IMR-90 (cell line): ENCODE measurements around the gene TSPAN4. TPM values are rescaled to one million over a fixed set of nuclear protein-coding genes. Genes with fewer than 3 reads are reported as not detected.
A peak's percentile ranks its signal among the peaks of the same experiment; 100 is the strongest.

Experiments used
- ATAC-seq: fragments of 200-7000 bp; cut with Tn5 transposase; 2 replicates; pipeline ENCODE4 v1.9.1; 2020; ENCODE audit warnings: low read depth, mild to moderate bottlenecking, moderate library complexity
- BruUV-seq: library from RNA; stranded (reverse); fragments of 400-500 nt; replicated peaks from 2 replicates; lab custom pipeline; 2021; lab: Mats Ljungman, UMichigan
- CTCF ChIA-PET: fragments of 300-600 bp; formaldehyde crosslinking; extraction: SDS; loops from one replicate; lab custom pipeline; 2021; ENCODE audit warnings: antibody characterized with exemption; lab: Yijun Ruan, JAX
- POLR2A ChIA-PET: fragments of 300-600 bp; sonication (Branson Sonifier 250); formaldehyde crosslinking; loops from one replicate; lab custom pipeline; 2022; ENCODE audit warnings: antibody characterized with exemption; ENCODE audit not compliant: unreplicated experiment; lab: Charles Lee
- DNase-seq: peaks from one replicate; pipeline ENCODE4 v3.0.0; 2013
- H2AFZ ChIP-seq: replicated peaks from 2 replicates; pipeline ENCODE3; 2013; ENCODE audit warnings: low read length, mild to moderate bottlenecking; ENCODE audit not compliant: poor library complexity
- H2AK5ac ChIP-seq: 2 replicates; pipeline ENCODE4 v1.6.1; 2013; ENCODE audit warnings: low read depth, low read length, inconsistent platforms
- H2AK9ac ChIP-seq: replicated peaks from 2 replicates; pipeline ENCODE3; 2013; ENCODE audit warnings: mild to moderate bottlenecking, low read depth, low read length, moderate library complexity; ENCODE audit not compliant: poor library complexity
- H2BK120ac ChIP-seq: 2 replicates; pipeline ENCODE4 v1.6.1; 2013; ENCODE audit warnings: low read depth, low read length, inconsistent platforms
- H2BK15ac ChIP-seq: 3 replicates; pipeline ENCODE4 v1.6.1; 2013; ENCODE audit warnings: low read depth, low read length, inconsistent platforms
- H2BK20ac ChIP-seq: 2 replicates; pipeline ENCODE4 v1.6.1; 2013; ENCODE audit warnings: low read depth, mild to moderate bottlenecking, inconsistent platforms, low read length, moderate library complexity
- H2BK5ac ChIP-seq: 2 replicates; pipeline ENCODE4 v1.6.1; 2013; ENCODE audit warnings: mild to moderate bottlenecking, low read depth, low read length, inconsistent platforms; ENCODE audit not compliant: poor library complexity, severe bottlenecking
- H3K14ac ChIP-seq: replicated peaks from 2 replicates; pipeline ENCODE4 v1.6.1; 2013; ENCODE audit warnings: low read depth, low read length, inconsistent platforms
- H3K18ac ChIP-seq: 2 replicates; pipeline ENCODE4 v1.6.1; 2013; ENCODE audit warnings: low read depth, low read length, control low read depth
- H3K23ac ChIP-seq: 2 replicates; pipeline ENCODE4 v1.6.1; 2013; ENCODE audit warnings: low read depth, low read length, inconsistent platforms
- H3K27ac ChIP-seq: 2 replicates; pipeline ENCODE4 v1.5.1; 2013; ENCODE audit warnings: mild to moderate bottlenecking, control low read depth, low read length; ENCODE audit not compliant: insufficient read depth
- H3K27me3 ChIP-seq: 2 replicates; pipeline ENCODE4 v1.6.1; 2013; ENCODE audit warnings: low read length; ENCODE audit not compliant: control insufficient read depth, insufficient read depth
- H3K36me3 ChIP-seq: 2 replicates; pipeline ENCODE4 v1.6.1; 2013; ENCODE audit warnings: low read length, mixed read lengths; ENCODE audit not compliant: control insufficient read depth, insufficient read depth
- H3K4ac ChIP-seq: 2 replicates; pipeline ENCODE4 v1.6.1; 2013; ENCODE audit warnings: low read depth, low read length, inconsistent platforms
- H3K4me1 ChIP-seq: 2 replicates; pipeline ENCODE4 v1.6.1; 2013; ENCODE audit warnings: low read length, mixed read lengths; ENCODE audit not compliant: control insufficient read depth, insufficient read depth
- H3K4me2 ChIP-seq: 2 replicates; pipeline ENCODE4 v1.6.1; 2013; ENCODE audit warnings: low read depth, mild to moderate bottlenecking, control low read depth, low read length, moderate library complexity
- H3K4me3 ChIP-seq: 2 replicates; pipeline ENCODE4 v1.5.1; 2013; ENCODE audit warnings: low read depth, mild to moderate bottlenecking, control low read depth, low read length, moderate library complexity; ENCODE audit not compliant: insufficient read depth
- H3K56ac ChIP-seq: 2 replicates; pipeline ENCODE4 v1.6.1; 2013; ENCODE audit warnings: low read length, inconsistent platforms; ENCODE audit not compliant: insufficient read depth; ENCODE audit errors: extremely low read depth
- H3K79me1 ChIP-seq, 2 experiments: 2 replicates each; pipeline ENCODE4 v1.6.1; 2013; ENCODE audit warnings: low read length in 2 of 2, inconsistent platforms in 1 of 2, low read depth in 1 of 2
- H3K9ac ChIP-seq: 2 replicates; pipeline ENCODE4 v1.6.1; 2013; ENCODE audit warnings: low read depth, low read length, control low read depth
- H3K9me1 ChIP-seq: 2 replicates; pipeline ENCODE4 v1.6.1; 2013; ENCODE audit warnings: low read length, inconsistent platforms; ENCODE audit not compliant: insufficient read depth
- H3K9me3 ChIP-seq: 2 replicates; pipeline ENCODE4 v1.6.1; 2013; ENCODE audit warnings: low read length; ENCODE audit not compliant: control insufficient read depth, insufficient read depth
- H4K20me1 ChIP-seq: 2 replicates; pipeline ENCODE4 v1.6.1; 2013; ENCODE audit warnings: low read length, inconsistent platforms; ENCODE audit not compliant: insufficient read depth
- H4K5ac ChIP-seq: 2 replicates; pipeline ENCODE4 v1.6.1; 2013; ENCODE audit warnings: mild to moderate bottlenecking, low read depth, low read length, control low read depth
- H4K8ac ChIP-seq, 2 experiments: 2 replicates each; pipeline ENCODE4 v1.6.1; 2013; ENCODE audit warnings: low read depth in 2 of 2, low read length in 2 of 2, control low read depth in 1 of 2, inconsistent platforms in 1 of 2
- H4K91ac ChIP-seq: 2 replicates; pipeline ENCODE4 v1.6.1; 2013; ENCODE audit warnings: low read depth, low read length, inconsistent platforms; ENCODE audit not compliant: insufficient read depth
- BHLHE40 ChIP-seq: fragments of 150-350 bp; IDR thresholded peaks from 2 replicates; pipeline ENCODE4 v1.6.1; 2016; ENCODE audit warnings: mild to moderate bottlenecking, low read depth, low read length
- CEBPB ChIP-seq: IDR thresholded peaks from 2 replicates; pipeline ENCODE4 v1.6.1; 2012; ENCODE audit warnings: low read depth, low read length, improper control_type of control experiment
- CHD1 ChIP-seq: IDR thresholded peaks from 2 replicates; pipeline ENCODE4 v1.6.1; 2012; ENCODE audit warnings: low read depth, low read length, improper control_type of control experiment
- FOS ChIP-seq: fragments of 150-350 bp; IDR thresholded peaks from 2 replicates; pipeline ENCODE4 v1.6.1; 2016; ENCODE audit warnings: low read depth, low read length
- MAFK ChIP-seq: IDR thresholded peaks from 2 replicates; pipeline ENCODE4 v1.6.1; 2012; ENCODE audit warnings: low read depth, low read length, improper control_type of control experiment
- MAZ ChIP-seq: IDR thresholded peaks from 2 replicates; pipeline ENCODE4 v1.6.1; 2012; ENCODE audit warnings: low read depth, mild to moderate bottlenecking, low read length, improper control_type of control experiment, moderate library complexity, borderline replicate concordance
- NFE2L2 ChIP-seq: fragments of 150-350 bp; IDR thresholded peaks from 2 replicates; pipeline ENCODE4 v1.6.1; 2016; ENCODE audit warnings: low read depth, mild to moderate bottlenecking, low read length
- POLR2A ChIP-seq: IDR thresholded peaks from 2 replicates; pipeline ENCODE4 v1.6.1; 2012; ENCODE audit warnings: mild to moderate bottlenecking, low read depth, low read length
- RAD21 ChIP-seq: IDR thresholded peaks from 2 replicates; pipeline ENCODE4 v1.6.1; 2012; ENCODE audit warnings: low read length, improper control_type of control experiment
- USF2 ChIP-seq: fragments of 150-350 bp; IDR thresholded peaks from 2 replicates; pipeline ENCODE4 v1.6.1; 2017; ENCODE audit warnings: mild to moderate bottlenecking, antibody characterized with exemption, low read length, low read depth
- WGBS, 2 experiments: methylation state at CpG; one replicate each; pipeline versions ENCODE4 v1.1.5 to v1.1.7; 2013; ENCODE audit warnings: missing lambda C conversion rate in 2 of 2; ENCODE audit not compliant: insufficient read length in 1 of 2; ENCODE audit errors: extremely low coverage in 2 of 2; 5-methylcytosine and 5-hydroxymethylcytosine counted together
- dilution Hi-C: fragments of 300-500 bp; cut with HindIII; formaldehyde crosslinking; loops from one replicate; pipeline ENCODE4 v1.14.3; 2018; ENCODE audit warnings: low sequenced_read_pairs; ENCODE audit not compliant: unreplicated experiment
- in situ Hi-C: fragments of 300-500 bp; cut with MboI; formaldehyde crosslinking; loops from 3 replicates; pipeline ENCODE4 v1.14.3; 2019; ENCODE audit warnings: low sequenced_read_pairs, inconsistent platforms, mixed read lengths
- intact Hi-C: fragments of 100-400 bp; cut with micrococcal nuclease; formaldehyde crosslinking; loops from 2 replicates; pipeline ENCODE4 v1.10.0; 2022
- polyA plus RNA-seq, 3 experiments: library from polyadenylated mRNA; depleted of rRNA; stranded (reverse); fragments of >200 nt; gene quantifications; 2 replicates each; pipeline ENCODE4 v1.2.3, GENCODE V29; 2012; ENCODE audit warnings: low replicate concordance in 1 of 3
- total RNA-seq: library from RNA; depleted of rRNA; stranded (reverse); fragments of >200 nt; gene quantifications from 2 replicates; pipeline ENCODE4 v1.2.3, GENCODE V29; 2012
- TF ChIP-seq, protein P1 (sequence below): conservative IDR thresholded peaks from 2 replicates; pipeline ENCODE4 v1.5.1; 2012; ENCODE audit warnings: mild to moderate bottlenecking, low read depth, low read length, improper control_type of control experiment
- TF ChIP-seq, protein P2 (sequence below): fragments of 150-350 bp; IDR thresholded peaks from 2 replicates; pipeline ENCODE4 v1.6.1; 2016; ENCODE audit warnings: low read depth, mild to moderate bottlenecking, low read length, moderate library complexity, borderline replicate concordance

The TSPAN4 gene
- total and polyA plus RNA-seq, 2 of the 4 experiments (the other 2 are of a cell fraction): 161 to 293 TPM

DNA sequence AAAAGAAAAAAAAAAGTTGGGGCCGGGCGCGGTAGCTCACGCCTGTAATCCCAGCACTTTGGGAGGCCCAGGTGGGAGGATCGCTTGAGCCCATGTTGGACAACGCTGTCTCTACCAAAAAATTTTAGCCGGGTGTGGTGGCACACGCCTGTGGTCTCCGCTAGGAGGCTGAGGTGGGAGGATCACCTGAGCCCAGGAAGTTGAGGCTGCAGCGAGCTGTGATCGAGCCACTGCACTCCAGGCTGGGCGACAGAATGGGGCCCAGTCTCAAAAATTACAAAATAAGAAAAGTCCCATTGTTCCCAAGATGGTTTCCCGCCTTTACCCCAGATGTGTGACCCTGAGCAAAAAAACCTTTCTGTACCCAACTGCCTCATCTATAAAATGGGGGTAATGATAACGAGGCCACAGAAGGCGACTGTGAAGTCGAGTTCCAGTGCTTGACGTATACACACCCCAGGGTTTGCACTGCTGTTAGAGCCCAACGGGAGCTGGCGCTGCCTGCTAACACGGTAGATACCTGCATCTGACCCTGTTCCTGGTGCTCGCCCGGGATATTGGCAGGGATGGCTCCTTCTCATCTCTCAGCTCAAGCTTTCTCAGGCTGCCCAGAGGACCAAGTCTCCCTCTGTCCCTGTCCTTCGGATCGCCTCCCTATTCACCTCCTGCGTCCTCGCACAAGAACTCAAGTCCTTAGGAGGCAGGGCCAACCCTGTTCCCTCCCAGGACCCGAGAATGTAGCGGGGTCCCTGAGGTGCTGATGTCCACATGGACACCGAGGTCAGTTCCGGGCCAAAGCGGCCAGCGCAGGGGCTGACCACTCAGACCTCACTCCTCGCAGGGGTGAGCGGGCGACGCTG is 34.0 kb upstream of the TSPAN4 start:
- dilution Hi-C loops (no loop called here), in situ Hi-C loops (no loop called here), intact Hi-C loops (loop anchor here (1.0 kb wide), 1 partner anchor 11 kb away; no protein-coding TSS in a partner anchor)
- Histone ChIP-seq H2AFZ (peak overlapping the region; percentile 100), H3K4me1 (peaks cover 18% of the 10 kb centered on the region), H2BK120ac (peak overlapping the region; percentile 48), H4K20me1 (peaks cover 37% of the 10 kb centered on the region), H3K14ac (peak overlapping the region; percentile 95), H3K27ac (peak overlapping the region; percentile 99), H3K18ac (peak overlapping the region; percentile 68), H4K8ac (peak overlapping the region; percentile 93 to 100), H2AK9ac (peak overlapping the region; percentile 99), H2BK20ac (no peak overlapping the region), H4K5ac (peak overlapping the region; percentile 97), H3K36me3 (peaks cover 27% of the 10 kb centered on the region), H3K9me3 (no peaks in the 10 kb centered on the region), H3K9me1 (no peaks in the 10 kb centered on the region), H2AK5ac (peak overlapping the region; percentile 98), H4K91ac (peak overlapping the region; percentile 91), H3K23ac (peak overlapping the region; percentile 87), H2BK5ac (peak overlapping the region; percentile 100), H3K27me3 (no peaks in the 10 kb centered on the region), H3K4me2 (peak overlapping the region; percentile 98), H3K4me3 (peak overlapping the region; percentile 86), H2BK15ac (no peak overlapping the region; the same call in 2 of the 3 replicates), H3K4ac (peak overlapping the region; percentile 99), H3K79me1 (peaks cover 26 to 67% of the 10 kb centered on the region in 2 experiments), H3K56ac (peak overlapping the region; percentile 86), H3K9ac (peak overlapping the region; percentile 99)
- BruUV-seq: no TSS peak
- POLR2A ChIA-PET: interaction anchor here (1.1 kb wide), 1 partner anchor 11 kb away, joined by 5 read pairs; the partner anchor contains the start of gene PNPLA2
- TF ChIP-seq CHD1 (no peak), CEBPB (no peak), RAD21 (no peak), MAZ (no peak), BHLHE40 (no peak), POLR2A (no peak), USF2 (no peak), FOS (no peak), NFE2L2 (no peak), MAFK (no peak)
- TF ChIP-seq, protein P1, sequence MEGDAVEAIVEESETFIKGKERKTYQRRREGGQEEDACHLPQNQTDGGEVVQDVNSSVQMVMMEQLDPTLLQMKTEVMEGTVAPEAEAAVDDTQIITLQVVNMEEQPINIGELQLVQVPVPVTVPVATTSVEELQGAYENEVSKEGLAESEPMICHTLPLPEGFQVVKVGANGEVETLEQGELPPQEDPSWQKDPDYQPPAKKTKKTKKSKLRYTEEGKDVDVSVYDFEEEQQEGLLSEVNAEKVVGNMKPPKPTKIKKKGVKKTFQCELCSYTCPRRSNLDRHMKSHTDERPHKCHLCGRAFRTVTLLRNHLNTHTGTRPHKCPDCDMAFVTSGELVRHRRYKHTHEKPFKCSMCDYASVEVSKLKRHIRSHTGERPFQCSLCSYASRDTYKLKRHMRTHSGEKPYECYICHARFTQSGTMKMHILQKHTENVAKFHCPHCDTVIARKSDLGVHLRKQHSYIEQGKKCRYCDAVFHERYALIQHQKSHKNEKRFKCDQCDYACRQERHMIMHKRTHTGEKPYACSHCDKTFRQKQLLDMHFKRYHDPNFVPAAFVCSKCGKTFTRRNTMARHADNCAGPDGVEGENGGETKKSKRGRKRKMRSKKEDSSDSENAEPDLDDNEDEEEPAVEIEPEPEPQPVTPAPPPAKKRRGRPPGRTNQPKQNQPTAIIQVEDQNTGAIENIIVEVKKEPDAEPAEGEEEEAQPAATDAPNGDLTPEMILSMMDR: no peak
- TF ChIP-seq, protein P2, sequence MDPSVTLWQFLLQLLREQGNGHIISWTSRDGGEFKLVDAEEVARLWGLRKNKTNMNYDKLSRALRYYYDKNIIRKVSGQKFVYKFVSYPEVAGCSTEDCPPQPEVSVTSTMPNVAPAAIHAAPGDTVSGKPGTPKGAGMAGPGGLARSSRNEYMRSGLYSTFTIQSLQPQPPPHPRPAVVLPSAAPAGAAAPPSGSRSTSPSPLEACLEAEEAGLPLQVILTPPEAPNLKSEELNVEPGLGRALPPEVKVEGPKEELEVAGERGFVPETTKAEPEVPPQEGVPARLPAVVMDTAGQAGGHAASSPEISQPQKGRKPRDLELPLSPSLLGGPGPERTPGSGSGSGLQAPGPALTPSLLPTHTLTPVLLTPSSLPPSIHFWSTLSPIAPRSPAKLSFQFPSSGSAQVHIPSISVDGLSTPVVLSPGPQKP: no peak
- DNase-seq (no peak), ATAC-seq (peak; percentile 59)
- CTCF ChIA-PET: interaction anchor here (0.6 kb wide), 1 partner anchor 254 kb away, joined by 3 read pairs; no protein-coding TSS in a partner anchor
- 55% methylated on average over 12 of the region's 36 CpGs; no CpG with 5 or more reads in 1 of the 2 experiments for WGBS, 2 experiments
